ENCODE measurements around the gene HLA-B. TPM values are rescaled to one million over a fixed set of nuclear protein-coding genes. Genes with fewer than 3 reads are reported as not detected.

Gene HLA-B
- polyA plus RNA-seq, 6 donors from 2014 or later: 3,795 to 6,657 (median 6,196) TPM

DNA sequence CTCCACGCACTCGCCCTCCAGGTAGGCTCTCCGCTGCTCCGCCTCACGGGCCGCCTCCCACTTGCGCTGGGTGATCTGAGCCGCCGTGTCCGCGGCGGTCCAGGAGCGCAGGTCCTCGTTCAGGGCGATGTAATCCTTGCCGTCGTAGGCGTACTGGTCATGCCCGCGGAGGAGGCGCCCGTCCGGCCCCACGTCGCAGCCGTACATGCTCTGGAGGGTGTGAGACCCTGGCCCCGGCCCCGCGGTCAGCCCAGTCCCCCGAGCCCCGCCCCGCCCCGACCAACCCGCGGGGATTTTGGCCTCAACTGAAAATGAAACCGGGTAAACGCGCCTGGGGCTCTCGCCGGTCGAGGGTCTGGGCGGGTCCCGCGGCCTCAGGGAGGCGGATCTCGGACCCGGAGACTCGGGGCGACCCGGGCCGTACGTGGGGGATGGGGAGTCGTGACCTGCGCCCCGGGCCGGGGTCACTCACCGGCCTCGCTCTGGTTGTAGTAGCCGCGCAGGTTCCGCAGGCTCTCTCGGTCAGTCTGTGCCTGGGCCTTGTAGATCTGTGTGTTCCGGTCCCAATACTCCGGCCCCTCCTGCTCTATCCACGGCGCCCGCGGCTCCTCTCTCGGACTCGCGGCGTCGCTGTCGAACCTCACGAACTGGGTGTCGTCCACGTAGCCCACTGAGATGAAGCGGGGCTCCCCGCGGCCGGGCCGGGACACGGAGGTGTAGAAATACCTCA lies 598 bp downstream of the HLA-B start:
- Mint-ChIP-seq H3K9me3 (peaks cover 0 to 5% (median 0%) of the 10 kb centered on the region in 7 donors), H3K4me3 (peak overlapping the region; percentile 91 to 99 (median 96)), H3K4me1 (peaks cover 61 to 70% (median 70%) of the 10 kb centered on the region in 3 donors), H3K27me3 (peaks cover 0 to 6% (median 0%) of the 10 kb centered on the region in 3 donors), H3K36me3 (peaks cover 20 to 45% of the 10 kb centered on the region in 2 donors), H3K27ac (peak overlapping the region; percentile 99 to 100 (median 100))
- DNase-seq (peak; percentile 34), ATAC-seq (ENCODE audit: low read depth in 2 of 2) (peak; percentile 8 to 15)

- Mint-ChIP-seq H3K36me3 (peaks cover 20 to 39% of the 10 kb centered on the region in 2 donors), H3K27me3 (peaks cover 0 to under 1% (median 0%) of the 10 kb centered on the region in 3 donors), H3K27ac (peak overlapping the region; percentile 93 to 100 (median 97)), H3K4me1 (peaks cover 69 to 78% (median 78%) of the 10 kb centered on the region in 3 donors), H3K4me3 (peak overlapping the region; percentile 89 to 99 (median 96)), H3K9me3 (peaks cover 0 to 4% (median 0%) of the 10 kb centered on the region in 7 donors)
- DNase-seq (no peak), ATAC-seq (ENCODE audit: low read depth in 2 of 2) (no peak)
These were observed 1.4 kb downstream of the HLA-B start for GRCh38 chr6:31355583-31355948.

DNA sequence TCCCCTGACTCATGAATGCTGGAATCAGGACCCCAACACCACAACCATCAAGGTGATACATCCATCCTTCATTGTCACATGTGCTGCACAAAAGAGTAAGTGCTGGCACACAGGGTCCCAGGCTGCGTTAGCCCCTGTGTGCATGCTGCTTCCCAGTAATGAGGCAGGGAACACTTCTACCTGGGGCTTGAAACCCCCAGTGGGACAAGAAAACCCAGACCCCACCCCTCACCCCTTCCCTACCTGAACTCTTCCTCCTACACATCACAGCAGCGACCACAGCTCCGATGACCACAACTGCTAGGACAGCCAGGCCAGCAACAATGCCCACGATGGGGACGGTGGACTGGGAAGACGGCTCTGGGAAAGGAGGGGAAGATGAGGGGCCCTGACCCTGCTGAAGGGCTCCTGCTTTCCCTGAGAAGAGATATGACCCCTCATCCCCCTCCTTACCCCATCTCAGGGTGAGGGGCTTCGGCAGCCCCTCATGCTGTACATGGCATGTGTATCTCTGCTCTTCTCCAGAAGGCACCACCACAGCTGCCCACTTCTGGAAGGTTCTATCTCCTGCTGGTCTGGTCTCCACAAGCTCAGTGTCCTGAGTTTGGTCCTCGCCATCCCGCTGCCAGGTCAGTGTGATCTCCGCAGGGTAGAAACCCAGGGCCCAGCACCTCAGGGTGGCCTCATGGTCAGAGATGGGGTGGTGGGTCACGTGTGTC lies 2.0 kb downstream of the HLA-B start:
- Mint-ChIP-seq H3K4me1 (peaks cover 74 to 84% (median 83%) of the 10 kb centered on the region in 3 donors), H3K36me3 (peaks cover 20 to 38% of the 10 kb centered on the region in 2 donors), H3K4me3 (peak overlapping the region; percentile 89 to 99 (median 96)), H3K27me3 (no peaks in the 10 kb centered on the region), H3K27ac (peak overlapping the region; percentile 91 to 100 (median 97)), H3K9me3 (peaks cover 0 to 4% (median 0%) of the 10 kb centered on the region in 7 donors)
- no peak for ATAC-seq (ENCODE audit: low read depth in 2 of 2)
- DNase-seq: no peak

GRCh38 chr6:31354158-31354863 lies 2.7 kb downstream of the HLA-B start:
- no peaks in the 10 kb centered on the region for H3K27me3 Mint-ChIP-seq
- H3K4me3 Mint-ChIP-seq: peak overlapping the region; percentile 89 to 99 (median 96)
- DNase-seq: peak; percentile 19
- peak overlapping the region in 5 of 6 donors; percentile 82 to 100 (median 95) for H3K27ac Mint-ChIP-seq
- H3K9me3 Mint-ChIP-seq: peaks cover 0 to 4% (median 0%) of the 10 kb centered on the region in 7 donors
- no peak for ATAC-seq (ENCODE audit: low read depth in 2 of 2)
- peaks cover 75 to 89% (median 87%) of the 10 kb centered on the region in 3 donors for H3K4me1 Mint-ChIP-seq
- H3K36me3 Mint-ChIP-seq: peaks cover 20 to 38% of the 10 kb centered on the region in 2 donors

DNA sequence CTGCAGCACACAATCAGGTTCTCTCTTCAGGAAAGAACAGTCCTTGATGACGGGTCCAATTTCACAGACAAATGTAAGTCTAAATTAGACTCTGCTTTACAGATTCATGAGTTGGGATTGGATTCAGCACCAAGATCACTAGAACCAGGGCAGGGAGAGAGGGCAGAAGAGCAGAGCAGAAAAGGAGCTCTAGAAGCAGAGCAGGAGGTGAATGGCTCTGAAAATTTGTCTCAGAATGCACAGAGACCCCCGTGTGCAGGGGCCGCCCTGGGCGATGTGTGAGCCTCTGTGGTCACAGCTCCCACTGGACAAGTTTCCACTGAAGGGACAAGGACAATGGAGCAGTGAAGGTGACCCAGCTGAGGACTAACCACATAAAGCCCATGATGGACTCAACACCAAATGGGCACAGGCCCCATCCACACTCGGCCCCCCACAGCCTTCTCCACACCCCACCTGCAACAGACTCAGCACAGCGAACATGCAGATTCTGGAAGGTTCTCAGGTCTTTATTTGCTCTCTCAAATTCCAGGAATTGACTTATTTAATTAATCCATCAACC lies 3.5 kb downstream of the HLA-B start:
- DNase-seq: no peak
- H3K27ac Mint-ChIP-seq: peak overlapping the region; percentile 33 to 99 (median 88)
- no peak for ATAC-seq (ENCODE audit: low read depth in 2 of 2)
- peak overlapping the region; percentile 47 to 99 (median 94) for H3K4me3 Mint-ChIP-seq
- H3K9me3 Mint-ChIP-seq: peaks cover 0 to 4% (median 0%) of the 10 kb centered on the region in 7 donors
- H3K27me3 Mint-ChIP-seq: no peaks in the 10 kb centered on the region
- peaks cover 73 to 82% (median 79%) of the 10 kb centered on the region in 3 donors for H3K4me1 Mint-ChIP-seq
- H3K36me3 Mint-ChIP-seq: peaks cover 20 to 38% of the 10 kb centered on the region in 2 donors

DNA sequence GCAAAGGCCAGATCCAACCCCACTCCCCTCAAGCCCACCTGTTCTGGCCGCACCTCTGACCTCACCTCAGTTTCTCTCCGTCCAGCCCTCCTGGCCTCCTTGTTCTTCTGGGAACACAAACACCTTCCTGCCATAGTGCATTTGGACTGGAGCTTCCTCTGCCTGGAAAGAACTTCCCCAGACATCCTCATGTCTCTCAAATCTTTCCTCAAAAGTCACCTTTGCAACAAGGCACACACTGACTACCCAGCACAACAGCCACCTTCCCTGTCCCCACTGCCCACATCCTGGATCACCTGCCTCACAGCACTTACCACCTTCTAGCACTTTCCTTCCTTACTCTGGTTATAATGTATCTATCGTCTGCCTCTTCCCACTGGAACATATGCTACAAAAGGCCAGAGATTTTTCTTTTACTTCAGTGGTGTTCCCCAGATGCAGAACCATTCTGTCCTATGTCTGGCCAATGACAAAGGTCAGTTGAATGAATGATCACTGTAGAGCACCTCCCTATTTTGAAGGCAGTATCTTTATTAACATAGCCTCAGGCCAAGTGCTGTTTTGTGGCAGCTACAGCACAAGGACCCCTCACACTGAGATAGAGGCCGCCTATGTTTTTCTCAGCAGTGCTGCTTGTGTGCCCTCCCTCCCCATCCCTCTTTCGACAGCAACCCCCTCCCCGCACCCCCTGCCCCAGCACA lies 4.1 kb downstream of the HLA-B start:
- peaks cover 0 to 2% (median 0%) of the 10 kb centered on the region in 7 donors for H3K9me3 Mint-ChIP-seq
- peaks cover 20 to 38% of the 10 kb centered on the region in 2 donors for H3K36me3 Mint-ChIP-seq
- DNase-seq (peak; percentile 24), ATAC-seq (ENCODE audit: low read depth in 2 of 2) (no peak)
- H3K27me3 Mint-ChIP-seq: no peaks in the 10 kb centered on the region
- H3K27ac Mint-ChIP-seq: peak overlapping the region; percentile 15 to 99 (median 83)
- peak overlapping the region; percentile 48 to 99 (median 94) for H3K4me3 Mint-ChIP-seq
- peaks cover 67 to 76% (median 72%) of the 10 kb centered on the region in 3 donors for H3K4me1 Mint-ChIP-seq

- peak; percentile 8 for DNase-seq
- peaks cover 20 to 38% of the 10 kb centered on the region in 2 donors for H3K36me3 Mint-ChIP-seq
- peaks cover 0 to 2% (median 0%) of the 10 kb centered on the region in 7 donors for H3K9me3 Mint-ChIP-seq
- H3K4me3 Mint-ChIP-seq: peak overlapping the region; percentile 48 to 99 (median 94)
- peak in 1 of 2 donors; percentile 3 for ATAC-seq (ENCODE audit: low read depth in 2 of 2)
- H3K27me3 Mint-ChIP-seq: no peaks in the 10 kb centered on the region
- peak overlapping the region; percentile 10 to 99 (median 83) for H3K27ac Mint-ChIP-seq
- H3K4me1 Mint-ChIP-seq: peaks cover 65 to 70% (median 67%) of the 10 kb centered on the region in 3 donors
These were observed 4.7 kb downstream of the HLA-B start for GRCh38 chr6:31352310-31352682.

- Mint-ChIP-seq H3K4me3 (peak overlapping the region; percentile 52 to 99 (median 94)), H3K4me1 (peaks cover 61 to 64% (median 63%) of the 10 kb centered on the region in 3 donors), H3K27ac (peak overlapping the region; percentile 66 to 99 (median 88)), H3K36me3 (peaks cover 20 to 38% of the 10 kb centered on the region in 2 donors), H3K27me3 (no peaks in the 10 kb centered on the region), H3K9me3 (peaks cover 0 to 2% (median 0%) of the 10 kb centered on the region in 7 donors)
- ATAC-seq (ENCODE audit: low read depth in 2 of 2) (peak; percentile 8 to 26), DNase-seq (peak; percentile 23)
These were observed 5.3 kb downstream of the HLA-B start for GRCh38 chr6:31351401-31352309.

DNA sequence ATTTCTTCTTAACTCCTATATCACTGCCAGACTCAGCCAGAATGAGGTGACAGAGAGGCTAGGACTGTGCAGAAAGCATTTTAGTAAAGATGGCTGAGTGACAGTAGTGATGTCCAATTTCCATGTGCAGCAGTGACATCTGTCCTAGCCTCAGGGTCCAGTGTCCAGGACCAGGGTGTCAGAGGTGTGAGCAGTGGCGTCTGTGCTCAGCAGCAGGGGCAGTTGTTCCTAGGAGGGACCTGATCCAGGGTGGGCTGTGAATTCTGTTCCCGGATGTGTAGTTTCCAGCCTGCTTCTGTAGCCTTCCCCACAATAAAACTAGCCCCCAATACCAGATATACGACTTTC lies 6.0 kb downstream of the HLA-B start:
- DNase-seq (no peak), ATAC-seq (ENCODE audit: low read depth in 2 of 2) (peak in 1 of 2 donors; percentile 3)
- peaks cover 61 to 63% (median 63%) of the 10 kb centered on the region in 3 donors for H3K4me1 Mint-ChIP-seq
- peak overlapping the region; percentile 46 to 78 (median 55) for H3K4me3 Mint-ChIP-seq
- H3K9me3 Mint-ChIP-seq: peaks cover 0 to 2% (median 0%) of the 10 kb centered on the region in 7 donors
- no peaks in the 10 kb centered on the region for H3K27me3 Mint-ChIP-seq
- peaks cover 20 to 38% of the 10 kb centered on the region in 2 donors for H3K36me3 Mint-ChIP-seq
- peak overlapping the region; percentile 66 to 99 (median 80) for H3K27ac Mint-ChIP-seq

DNA sequence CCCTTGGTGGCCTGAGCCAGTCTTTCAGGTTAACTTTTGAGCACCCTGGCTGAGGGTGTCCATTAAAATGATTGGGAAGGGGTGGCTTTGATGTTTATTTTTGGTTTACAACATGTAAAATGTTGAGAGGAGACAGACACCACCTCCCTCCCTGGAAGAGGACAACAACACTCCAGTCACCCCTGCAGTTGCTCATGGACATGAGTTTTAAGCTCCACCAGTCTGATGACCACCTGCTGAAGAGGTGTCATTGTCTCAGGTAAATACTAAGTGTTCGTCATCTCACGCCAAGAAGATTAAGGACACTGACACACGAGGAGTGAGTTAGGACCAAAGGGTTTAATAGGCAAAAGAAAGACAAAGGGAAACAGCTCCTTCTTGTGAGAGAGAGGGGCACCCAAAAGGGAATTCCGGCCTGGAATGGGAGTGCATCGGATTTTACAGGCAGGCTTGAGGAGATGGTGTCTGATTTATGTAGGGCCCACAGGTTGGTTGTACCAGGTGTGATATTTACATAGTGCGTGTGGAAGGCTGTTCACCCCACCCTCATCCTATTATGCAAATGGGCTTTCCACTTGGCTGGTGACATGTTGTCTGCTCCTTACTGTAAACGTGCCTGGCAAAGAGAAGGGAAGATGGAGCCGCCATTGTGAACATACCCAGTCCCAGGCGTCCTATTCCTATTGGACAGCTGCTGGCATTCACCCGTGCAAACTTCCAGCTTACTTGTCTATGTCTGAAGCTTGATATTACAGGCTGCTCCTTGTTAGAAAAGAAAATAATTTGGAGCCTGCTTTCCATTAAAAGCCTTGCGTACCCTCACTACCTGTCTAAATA lies 6.6 kb downstream of the HLA-B start:
- Mint-ChIP-seq H3K27me3 (no peaks in the 10 kb centered on the region), H3K4me3 (peak overlapping the region in 7 of 8 donors; percentile 46 to 78 (median 55)), H3K4me1 (peaks cover 58 to 59% (median 59%) of the 10 kb centered on the region in 3 donors), H3K27ac (peak overlapping the region in 5 of 6 donors; percentile 66 to 99 (median 76)), H3K9me3 (peaks cover 0 to 2% (median 0%) of the 10 kb centered on the region in 7 donors), H3K36me3 (peaks cover 16 to 33% of the 10 kb centered on the region in 2 donors)
- peak; percentile 55 for DNase-seq
- peak; percentile 36 to 59 for ATAC-seq (ENCODE audit: low read depth in 2 of 2)

DNA sequence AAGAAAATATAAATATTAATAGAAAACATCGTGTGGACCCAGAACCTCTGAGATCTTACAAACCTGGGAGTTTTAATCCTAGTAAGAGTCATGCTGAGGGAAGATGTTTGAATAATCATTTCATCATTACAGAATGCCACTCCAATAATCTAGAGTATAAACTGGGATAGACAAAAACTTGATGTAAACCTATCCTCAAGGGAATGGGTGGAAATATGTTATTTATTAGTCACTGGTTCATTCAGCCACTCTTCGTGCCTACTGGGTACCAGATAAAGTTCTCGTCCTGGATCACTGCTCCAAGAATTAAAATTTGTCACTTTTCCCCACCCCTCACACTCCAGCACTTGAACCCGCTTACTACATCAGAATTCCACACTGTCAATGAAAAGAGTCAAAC lies 7.7 kb downstream of the HLA-B start:
- Mint-ChIP-seq H3K9me3 (peaks cover 0 to 2% (median 0%) of the 10 kb centered on the region in 7 donors), H3K4me1 (peaks cover 48 to 52% (median 48%) of the 10 kb centered on the region in 3 donors), H3K36me3 (peaks cover 7 to 22% of the 10 kb centered on the region in 2 donors), H3K27me3 (no peaks in the 10 kb centered on the region), H3K4me3 (no peak overlapping the region), H3K27ac (peak overlapping the region in 2 of 6 donors; percentile 1 to 99)
- DNase-seq (no peak), ATAC-seq (ENCODE audit: low read depth in 2 of 2) (no peak)

All from naive B cell (primary cell).